Measurements from ENCODE around the gene UBALD2. TPM values are rescaled to one million over a fixed set of nuclear protein-coding genes. Genes with fewer than 3 reads are reported as not detected.

Gene UBALD2
- total RNA-seq, 4 donors from 2014 or later, result 24.8 to 42.7 (median 35.6) TPM

DNA sequence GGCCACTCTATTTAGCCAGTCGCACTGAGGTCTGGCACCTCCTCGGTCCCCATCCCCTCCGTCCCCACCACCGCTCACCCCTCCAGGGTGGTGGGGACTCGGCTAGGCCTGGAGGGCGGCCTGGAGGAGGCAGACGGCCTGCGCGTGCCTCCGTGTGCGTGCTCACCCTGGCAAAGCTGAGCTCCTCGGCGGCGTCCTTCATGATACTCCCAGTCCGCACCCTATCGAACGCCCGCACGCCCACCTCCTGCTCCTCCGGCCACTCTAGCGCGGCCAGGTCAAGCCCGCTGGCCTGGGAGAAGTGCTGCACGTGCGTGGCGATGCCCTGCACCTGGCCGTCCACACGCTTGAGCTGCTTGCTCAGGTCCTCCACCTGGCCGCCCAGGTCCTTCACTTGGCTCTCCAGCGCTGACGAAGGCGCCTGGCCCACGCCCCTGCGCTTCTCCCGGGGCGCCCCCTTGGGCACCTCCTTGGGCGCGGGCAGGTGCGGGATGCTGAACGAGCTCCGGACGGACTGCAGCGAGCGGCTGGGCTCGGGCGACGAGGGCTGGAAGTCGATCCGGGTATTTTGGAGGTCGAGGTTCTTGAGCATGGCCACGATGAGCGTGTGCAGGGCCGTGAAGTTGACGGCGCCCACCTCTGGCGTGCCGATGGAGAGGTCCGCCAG is 42.3 kb downstream of the UBALD2 start:
- no peak overlapping the region for H3K4me3 ChIP-seq
- TF ChIP-seq EP300 (IDR thresholded peaks at IDR 0.05) (no peak), POLR2A (IDR thresholded peaks at IDR 0.05) (no peak), POLR2AphosphoS5 (IDR thresholded peaks at IDR 0.05) (no peak)
- TF ChIP-seq, protein P1, sequence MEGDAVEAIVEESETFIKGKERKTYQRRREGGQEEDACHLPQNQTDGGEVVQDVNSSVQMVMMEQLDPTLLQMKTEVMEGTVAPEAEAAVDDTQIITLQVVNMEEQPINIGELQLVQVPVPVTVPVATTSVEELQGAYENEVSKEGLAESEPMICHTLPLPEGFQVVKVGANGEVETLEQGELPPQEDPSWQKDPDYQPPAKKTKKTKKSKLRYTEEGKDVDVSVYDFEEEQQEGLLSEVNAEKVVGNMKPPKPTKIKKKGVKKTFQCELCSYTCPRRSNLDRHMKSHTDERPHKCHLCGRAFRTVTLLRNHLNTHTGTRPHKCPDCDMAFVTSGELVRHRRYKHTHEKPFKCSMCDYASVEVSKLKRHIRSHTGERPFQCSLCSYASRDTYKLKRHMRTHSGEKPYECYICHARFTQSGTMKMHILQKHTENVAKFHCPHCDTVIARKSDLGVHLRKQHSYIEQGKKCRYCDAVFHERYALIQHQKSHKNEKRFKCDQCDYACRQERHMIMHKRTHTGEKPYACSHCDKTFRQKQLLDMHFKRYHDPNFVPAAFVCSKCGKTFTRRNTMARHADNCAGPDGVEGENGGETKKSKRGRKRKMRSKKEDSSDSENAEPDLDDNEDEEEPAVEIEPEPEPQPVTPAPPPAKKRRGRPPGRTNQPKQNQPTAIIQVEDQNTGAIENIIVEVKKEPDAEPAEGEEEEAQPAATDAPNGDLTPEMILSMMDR (IDR thresholded peaks at IDR 0.05), result no peak
- no peak for DNase-seq (ENCODE audit: low spot score in 2 of 2)
- H3K9me3 ChIP-seq, result no peaks in the 10 kb centered on the region
- H3K27me3 ChIP-seq, result no peaks in the 10 kb centered on the region
- peaks cover 43% of the 10 kb centered on the region for H3K36me3 ChIP-seq
- no peak overlapping the region for H3K27ac ChIP-seq
- WGBS, result 98% methylated on average over 28 of the region's 58 CpGs
- H3K4me1 ChIP-seq, result no peaks in the 10 kb centered on the region

DNA sequence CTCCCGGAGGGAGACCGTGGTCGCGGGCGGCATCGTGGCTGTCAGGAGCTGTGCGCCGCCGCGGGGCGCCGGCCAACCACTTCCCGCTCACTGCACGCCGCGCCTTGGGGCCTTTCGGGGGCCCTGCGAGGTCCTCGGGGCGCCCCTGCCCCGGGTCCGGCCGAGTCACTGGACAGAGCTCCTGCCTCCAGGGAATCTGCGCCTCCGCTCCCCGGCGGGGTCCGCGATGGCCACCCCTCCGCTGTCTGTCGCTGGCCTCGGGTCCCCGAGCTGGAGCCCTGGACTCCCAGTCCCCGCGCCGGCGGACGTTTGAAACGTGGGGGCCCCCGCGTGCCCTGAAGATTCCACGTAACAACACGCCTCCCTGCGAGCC is 42.8 kb downstream of the UBALD2 start, which contains the start of gene QRICH2:
Gene QRICH2 (minus strand): TSS at position 311 of the 373 bp plus-strand sequence. CDS start 278 bp downstream, at position 33.
- H3K27ac ChIP-seq, result no peak within 1 kb of the TSS
- no peak within 1 kb of the TSS for H3K4me3 ChIP-seq
- H3K27me3 ChIP-seq, result no peaks in the 10 kb centered on the region
- H3K9me3 ChIP-seq, result no peaks in the 10 kb centered on the region
- H3K36me3 ChIP-seq, result peaks cover 48% of the 10 kb centered on the region
- WGBS, result 98% methylated on average over 43 of the region's 44 CpGs
- TF ChIP-seq, protein P1 (IDR thresholded peaks at IDR 0.05), result no peak
- no peak for TF ChIP-seq EP300 (IDR thresholded peaks at IDR 0.05)
- TF ChIP-seq POLR2AphosphoS5 (IDR thresholded peaks at IDR 0.05), result no peak
- TF ChIP-seq POLR2A (IDR thresholded peaks at IDR 0.05), result no peak
- no peak for DNase-seq (ENCODE audit: low spot score in 2 of 2)
- no peaks in the 10 kb centered on the region for H3K4me1 ChIP-seq

DNA sequence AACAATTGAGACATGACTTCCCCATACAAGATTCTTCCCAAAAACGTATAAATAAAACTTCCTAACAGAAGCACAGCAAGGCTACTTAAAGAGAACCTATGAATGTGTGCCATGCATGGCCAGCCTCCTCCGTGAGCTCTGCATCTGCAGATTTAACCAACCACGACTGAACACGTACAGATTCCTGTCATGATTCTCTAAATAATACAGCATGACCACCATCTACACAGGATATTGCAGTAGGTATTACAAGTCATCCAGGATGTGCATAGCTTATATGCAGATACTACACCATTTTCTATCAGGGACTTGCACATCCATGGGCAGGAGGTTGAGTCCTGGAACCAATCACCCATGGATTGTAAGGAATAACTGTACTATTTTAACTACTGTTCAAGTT is 44.3 kb downstream of the UBALD2 start:
- no peak overlapping the region for H3K27ac ChIP-seq
- no peak overlapping the region for H3K4me3 ChIP-seq
- H3K9me3 ChIP-seq, result no peaks in the 10 kb centered on the region
- no peak for DNase-seq (ENCODE audit: low spot score in 2 of 2)
- TF ChIP-seq POLR2A (IDR thresholded peaks at IDR 0.05) (no peak), POLR2AphosphoS5 (IDR thresholded peaks at IDR 0.05) (no peak), EP300 (IDR thresholded peaks at IDR 0.05) (no peak)
- TF ChIP-seq, protein P1 (IDR thresholded peaks at IDR 0.05), result no peak
- H3K27me3 ChIP-seq, result no peaks in the 10 kb centered on the region
- H3K4me1 ChIP-seq, result no peaks in the 10 kb centered on the region
- peaks cover 63% of the 10 kb centered on the region for H3K36me3 ChIP-seq
- 92% methylated on average over 4 of the region's 4 CpGs for WGBS

DNA sequence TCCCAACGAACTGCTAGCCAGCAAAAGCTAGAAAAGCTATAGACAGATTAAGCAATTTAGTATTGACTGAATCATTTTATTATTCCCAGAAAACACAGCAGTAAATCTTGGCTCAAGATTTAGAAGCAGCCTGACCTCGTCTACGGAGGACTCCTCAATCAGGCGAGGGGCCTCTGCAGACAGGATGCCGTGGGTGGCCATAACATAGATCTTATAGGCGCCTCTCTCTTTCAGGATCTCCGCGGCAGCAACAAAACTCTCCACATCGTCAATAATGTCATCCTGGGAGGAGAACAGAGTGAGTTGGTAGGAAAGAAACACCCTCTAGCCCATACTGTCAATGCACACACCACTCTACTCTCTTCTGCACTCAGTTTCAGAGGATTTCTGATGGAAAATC is 47.6 kb downstream of the UBALD2 start:
- H3K27ac ChIP-seq, result no peak overlapping the region

More for the DNA sequence above, 47.6 kb downstream of the UBALD2 start:
- TF ChIP-seq, protein P1 (IDR thresholded peaks at IDR 0.05), result no peak
- TF ChIP-seq EP300 (IDR thresholded peaks at IDR 0.05), result no peak
- no peak for TF ChIP-seq POLR2A (IDR thresholded peaks at IDR 0.05)
- no peak for TF ChIP-seq POLR2AphosphoS5 (IDR thresholded peaks at IDR 0.05)
- Histone ChIP-seq H3K27me3 (no peaks in the 10 kb centered on the region), H3K36me3 (peaks cover 74% of the 10 kb centered on the region), H3K4me3 (no peak overlapping the region), H3K9me3 (no peaks in the 10 kb centered on the region), H3K4me1 (no peaks in the 10 kb centered on the region)
- WGBS, result 91% methylated on average over 9 of the region's 9 CpGs
- DNase-seq (ENCODE audit: low spot score in 2 of 2), result no peak
